ENCODE data around the gene PLEKHG4B.

Gene PLEKHG4B

DNA sequence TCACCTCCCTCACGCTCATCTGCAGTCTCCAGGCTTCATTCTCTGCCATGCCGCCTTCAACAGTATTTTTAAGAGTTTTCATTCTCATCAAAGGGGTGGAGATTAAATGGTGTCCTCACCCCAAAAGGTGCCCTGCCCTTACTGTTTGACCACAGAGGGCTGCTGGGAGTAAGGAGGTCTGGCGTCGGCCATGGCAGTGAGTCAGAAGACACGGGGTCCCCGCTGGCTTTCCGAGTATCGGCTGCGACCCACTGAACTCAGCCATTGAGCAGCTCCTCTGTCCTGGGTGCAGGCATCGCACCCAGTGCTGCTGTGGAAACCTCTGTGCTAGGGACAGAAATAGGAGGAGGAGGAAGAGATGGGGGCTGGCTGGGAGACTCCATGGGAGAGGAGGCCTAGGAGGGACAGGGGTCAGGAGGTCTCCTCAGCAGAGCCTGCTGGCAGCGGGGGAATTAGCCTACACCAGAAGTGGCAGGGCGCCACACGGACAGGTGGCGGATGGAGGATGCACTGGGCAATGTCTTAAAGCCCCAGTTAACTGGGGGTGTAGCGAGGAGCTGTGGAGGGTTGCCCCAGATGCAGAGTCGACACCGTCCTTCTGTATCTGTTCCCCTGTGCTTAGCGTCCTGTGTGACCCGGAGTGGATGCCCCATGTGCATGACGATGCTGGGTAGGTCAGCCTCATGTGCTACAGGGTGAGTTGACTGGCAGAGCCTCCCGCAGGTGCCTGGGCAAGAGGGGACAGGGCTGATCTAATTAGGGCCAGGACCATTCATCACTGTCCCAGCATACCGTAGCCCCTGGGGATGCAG is 15.4 kb upstream of the PLEKHG4B start:
- no peak for DNase-seq

DNA sequence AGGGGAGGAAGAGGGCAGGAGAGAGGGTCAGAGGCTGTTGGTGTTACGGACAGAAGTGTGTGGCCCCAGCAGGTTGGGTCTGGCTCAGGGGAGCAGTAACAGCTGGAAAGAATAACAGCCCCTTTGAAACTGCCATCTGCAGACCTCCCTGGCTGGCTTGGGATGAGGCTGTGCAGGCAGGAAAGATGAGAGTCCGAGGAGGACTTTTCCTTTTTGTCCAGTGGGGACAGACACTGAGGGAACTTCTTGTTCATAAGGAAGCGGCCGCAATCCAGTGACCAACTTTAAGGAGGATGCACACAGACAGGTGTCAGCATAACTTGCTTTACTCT is 14.8 kb upstream of the PLEKHG4B start:
- no peak for DNase-seq

DNA sequence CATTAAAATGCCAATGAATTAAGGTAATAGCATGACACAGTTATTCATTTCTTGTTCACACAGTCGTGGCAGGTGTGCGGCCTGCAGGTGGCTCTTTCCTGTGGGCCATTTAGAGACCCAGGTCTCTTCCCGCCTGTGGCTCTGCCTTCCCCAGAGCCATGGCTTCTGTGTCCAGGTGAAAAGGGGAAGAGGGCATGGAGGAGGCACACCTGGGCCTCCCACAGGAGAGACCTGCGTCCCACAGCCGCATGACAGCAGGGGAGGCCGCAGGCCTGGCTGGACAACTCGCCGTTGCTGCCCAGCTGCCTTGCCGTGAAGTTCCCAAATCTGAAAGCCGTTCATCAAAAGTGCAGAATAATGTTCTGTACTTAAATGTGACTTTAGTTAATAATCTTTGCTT is 14.4 kb upstream of the PLEKHG4B start:
- no peak for DNase-seq

DNA sequence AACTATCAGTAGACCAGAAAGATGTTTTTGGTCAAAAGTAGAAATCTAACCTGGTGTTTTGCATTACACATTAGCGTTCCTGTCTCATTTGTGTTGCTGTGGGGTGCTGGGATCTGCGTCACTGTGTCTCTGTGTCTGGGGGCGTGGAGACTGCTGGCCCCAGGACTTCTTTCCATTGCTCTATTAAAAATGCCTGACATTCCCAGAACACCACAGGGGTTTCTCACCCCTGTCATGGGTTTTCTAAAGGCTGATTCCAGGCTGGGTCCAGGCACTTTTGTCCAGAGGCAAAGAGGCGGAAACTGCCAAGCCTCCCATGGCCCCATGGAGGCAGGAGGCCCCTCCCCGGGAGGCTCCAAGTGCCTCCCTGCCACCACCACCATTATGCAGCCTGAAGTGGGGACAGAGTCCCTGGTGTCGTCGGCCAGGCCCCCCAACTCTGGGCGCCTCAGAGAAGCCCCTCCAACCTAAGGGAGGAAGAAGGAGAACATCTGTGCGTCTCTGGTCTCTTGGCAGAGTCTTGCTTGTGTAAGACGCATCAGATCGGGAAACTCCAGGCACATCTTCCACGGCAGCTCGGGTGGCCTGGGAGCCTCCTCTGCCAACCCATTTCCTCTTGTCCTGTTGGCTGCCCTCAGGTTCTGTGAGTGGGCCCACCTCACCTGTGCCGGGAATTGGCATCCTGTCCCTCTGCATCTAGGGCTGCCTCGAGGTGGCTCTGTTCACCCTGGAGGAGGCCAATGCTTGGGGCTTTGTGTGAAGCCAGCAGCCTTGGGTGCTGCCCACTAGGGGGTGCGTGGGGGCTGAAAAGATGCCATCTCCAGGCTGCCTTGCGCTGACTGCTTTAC is 13.8 kb upstream of the PLEKHG4B start:
- peak; percentile 54 for DNase-seq

DNA sequence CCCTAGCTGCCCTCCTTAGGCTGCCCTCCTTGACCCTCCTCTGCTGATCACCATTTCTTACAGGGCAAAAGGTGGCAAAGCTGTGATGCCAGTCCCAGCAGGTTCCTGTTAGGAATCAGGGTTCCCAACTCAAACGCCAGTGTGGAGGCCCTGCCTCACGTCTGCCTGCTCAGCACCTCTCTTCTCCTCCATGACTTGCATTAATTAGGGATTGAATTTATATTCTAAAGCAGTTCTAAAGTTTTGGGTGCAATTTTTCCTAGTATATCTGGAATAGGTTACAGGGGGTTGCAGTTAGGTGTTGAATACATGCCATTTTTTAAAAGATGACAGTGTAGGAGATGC is 13.2 kb upstream of the PLEKHG4B start:
- DNase-seq = no peak

DNA sequence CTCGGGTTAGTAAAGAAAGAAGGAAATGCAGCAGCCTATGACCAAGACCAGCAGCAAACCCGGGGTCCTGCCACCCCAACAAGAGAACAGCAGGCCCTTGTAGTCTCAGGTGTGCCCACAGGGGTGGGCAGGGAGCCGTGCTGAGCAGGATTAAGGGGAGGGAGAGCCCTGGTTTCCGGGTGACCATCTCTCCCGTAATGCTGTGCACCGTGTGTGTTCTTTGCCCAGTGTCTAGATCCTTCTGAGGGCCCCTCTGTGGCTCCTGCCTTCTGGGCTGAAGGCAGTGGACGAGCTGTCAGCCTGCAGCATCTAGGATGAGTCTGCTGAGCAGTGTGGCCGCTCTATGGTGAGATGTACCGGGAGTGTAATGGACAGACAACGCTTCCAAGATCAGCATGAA is 12.7 kb upstream of the PLEKHG4B start:
- DNase-seq = no peak

DNA sequence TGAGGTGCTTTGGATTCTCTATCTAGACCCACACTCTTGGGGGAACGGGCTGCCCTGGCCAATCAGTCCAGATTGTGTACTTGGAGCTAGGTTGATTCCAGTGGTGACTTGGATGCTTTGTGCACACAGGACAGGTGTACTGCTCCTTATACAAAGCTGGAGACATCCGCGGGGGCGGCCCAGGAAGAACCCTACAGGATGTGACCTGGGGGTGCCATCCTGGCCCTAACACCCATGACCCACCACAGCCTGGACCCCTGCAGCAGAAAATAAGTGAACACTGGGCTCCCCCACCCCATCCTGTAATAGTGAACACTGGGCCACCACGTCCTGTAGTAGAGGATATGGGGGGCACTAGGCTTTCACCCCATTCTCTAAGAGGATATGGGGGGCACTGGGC is 12.1 kb upstream of the PLEKHG4B start:
- no peak for DNase-seq

DNA sequence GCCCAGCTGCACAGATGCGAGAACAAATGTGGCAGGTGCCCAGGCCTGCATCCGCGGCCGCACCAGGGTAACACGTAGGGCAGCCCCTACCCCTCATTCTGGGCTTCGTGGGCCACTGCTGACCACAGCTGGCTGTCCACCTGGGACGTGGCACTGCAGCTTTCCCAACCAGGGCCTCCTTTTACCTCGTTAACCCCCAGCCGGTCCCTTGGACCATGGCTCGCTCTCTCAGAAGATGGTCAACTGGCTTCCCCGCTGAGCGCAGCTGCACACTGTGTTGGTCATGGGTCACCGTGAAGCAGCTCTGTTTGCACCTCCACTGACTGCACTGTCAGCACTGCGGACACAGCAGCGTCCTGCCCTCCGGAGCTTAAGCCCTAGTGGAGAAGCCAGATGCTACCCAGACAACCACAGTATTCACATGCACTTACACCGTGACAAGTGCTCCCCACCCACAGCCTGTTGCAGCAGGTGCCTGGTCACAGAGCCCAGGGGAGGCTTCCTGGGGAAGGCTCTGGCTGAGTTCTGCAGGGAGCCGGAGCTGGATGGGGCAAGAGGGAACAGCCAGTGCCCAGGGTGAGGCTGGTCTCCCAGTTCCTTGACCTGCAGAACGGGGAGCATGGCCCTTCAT is 10.5 kb upstream of the PLEKHG4B start:
- no peak for DNase-seq

DNA sequence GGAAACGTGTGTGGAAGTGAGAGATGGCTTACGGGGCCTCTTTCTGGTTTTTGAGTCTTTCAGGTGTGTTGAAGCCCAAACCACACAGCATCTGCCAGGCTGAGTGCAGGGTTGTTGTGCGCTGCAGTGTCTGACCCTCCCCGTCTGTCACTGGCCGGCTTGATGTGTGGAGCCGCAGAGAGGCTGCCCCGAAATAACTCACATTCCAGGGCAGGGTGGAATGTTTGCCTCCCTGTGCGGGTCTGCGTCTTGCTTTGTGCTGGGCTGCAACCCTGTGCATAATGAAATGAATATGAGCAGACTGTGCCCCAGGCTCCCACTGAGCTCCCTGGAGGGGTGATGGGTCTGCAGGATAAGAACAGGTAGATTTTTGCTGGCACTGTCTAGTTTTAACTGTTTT is 9.9 kb upstream of the PLEKHG4B start:
- DNase-seq = no peak

DNA sequence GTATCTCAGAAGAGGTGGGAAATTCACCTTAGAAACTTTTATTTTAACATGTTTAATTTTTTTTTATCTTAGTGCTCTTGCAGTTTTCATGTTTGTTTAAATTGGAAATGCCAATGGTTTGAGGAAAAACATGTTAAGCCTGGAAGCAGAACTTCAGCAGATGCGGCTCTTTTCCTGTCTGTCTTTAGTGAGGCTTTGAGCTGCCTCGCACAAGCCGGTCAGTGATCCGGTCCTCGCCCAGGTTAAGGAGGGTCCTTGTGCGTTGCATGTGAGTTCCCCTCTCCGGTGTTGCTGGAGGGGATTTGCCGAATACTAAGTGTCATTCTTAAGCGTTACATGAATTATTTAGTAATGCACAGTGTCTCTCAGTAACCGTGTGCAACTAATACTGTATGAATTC is 9.4 kb upstream of the PLEKHG4B start:
- no peak for DNase-seq

DNA sequence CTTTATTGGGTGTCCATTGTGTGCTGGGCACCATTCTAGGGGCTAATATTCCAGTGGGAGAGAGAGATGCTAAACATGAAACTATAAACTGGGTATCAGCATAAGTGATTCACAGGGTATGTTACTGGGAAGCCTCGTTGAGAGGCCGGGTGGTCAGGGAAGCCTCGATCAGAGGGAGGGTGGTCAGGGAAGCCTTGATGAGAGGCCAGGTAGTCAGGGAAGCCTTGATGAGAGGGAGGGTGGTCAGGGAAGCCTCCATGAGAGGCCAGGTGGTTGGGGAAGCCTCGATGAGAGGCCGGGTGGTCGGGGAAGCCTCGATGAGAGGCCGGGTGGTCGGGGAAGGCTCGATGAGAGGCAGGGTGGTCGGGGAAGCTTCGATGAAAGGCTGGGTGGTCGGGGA is 8.9 kb upstream of the PLEKHG4B start:
- no peak for DNase-seq

DNA sequence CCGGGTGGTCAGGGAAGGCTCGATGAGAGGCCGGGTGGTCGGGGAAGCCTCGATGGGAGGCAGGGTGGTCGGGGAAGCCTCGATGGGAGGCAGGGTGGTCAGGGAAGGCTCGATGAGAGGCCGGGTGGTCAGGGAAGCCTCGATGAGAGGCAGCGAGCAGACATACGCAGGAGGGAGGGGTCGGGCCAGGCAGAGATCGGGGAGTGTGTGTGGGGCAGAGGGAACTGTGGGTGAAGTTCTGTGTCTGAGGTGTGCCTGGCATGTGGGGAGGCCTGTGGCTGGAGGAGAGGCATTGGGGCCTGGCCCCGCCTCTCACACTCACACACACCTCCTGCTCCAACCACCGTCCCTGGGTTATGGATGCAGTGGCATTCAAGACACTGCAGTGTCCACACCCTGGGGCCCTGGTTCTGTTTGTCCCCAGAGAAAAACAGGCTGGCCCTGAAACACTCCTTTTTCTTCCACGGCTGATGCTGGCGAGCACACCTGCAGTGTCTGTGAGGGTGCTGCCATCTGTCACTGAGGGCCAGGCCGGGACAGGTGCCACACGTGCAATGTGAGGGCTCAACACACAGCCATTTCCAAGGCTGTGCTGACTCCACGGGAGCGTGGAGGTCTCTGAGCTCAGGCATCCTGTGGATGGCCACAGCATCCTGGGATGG is 6.5 kb upstream of the PLEKHG4B start:
- no peak for DNase-seq

DNA sequence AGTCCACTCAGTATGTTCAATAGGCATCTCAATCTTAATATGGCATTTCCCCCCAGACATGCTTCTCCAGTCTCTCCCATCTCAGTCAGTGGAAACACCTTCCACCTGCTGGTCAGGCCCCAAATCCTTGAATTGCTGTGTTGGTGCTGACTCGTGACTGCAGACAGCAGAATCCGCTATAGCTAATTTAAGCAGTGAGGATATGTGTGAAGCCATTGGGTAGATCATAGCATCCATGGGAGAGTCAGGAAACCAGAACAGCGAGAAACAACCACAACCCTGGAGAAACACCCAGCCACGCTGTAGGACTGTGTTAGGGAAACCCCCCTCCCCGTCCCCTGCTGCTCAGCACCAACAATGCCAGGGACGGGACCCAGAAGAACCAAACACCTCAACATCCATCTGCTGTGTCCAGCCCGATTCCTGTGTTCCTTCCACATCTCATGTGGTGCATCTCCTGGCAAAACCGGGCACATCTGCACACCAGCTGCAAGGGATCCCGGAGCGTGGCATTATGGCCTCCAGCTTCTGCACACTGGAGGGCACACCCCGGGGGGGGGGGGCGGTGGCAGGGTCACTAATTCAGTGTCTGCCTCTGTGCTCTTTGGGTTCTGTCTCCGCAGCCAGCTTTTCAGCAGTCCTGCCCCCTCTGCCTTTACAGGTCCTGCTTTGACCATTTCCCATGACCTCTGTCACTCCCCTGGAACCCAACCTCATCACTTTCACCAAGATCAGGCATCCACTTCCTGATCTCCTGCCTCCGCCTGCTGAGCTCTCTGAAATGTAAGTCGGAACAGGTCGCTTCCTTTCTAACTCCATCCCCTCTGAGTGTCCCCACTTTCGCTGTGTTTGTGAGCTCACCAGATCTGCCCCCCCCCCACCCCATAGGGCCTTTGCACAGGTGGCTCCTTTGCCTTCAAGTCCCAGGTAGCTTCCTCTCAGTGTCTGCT is 2.4 kb upstream of the PLEKHG4B start:
- no peak for DNase-seq

DNA sequence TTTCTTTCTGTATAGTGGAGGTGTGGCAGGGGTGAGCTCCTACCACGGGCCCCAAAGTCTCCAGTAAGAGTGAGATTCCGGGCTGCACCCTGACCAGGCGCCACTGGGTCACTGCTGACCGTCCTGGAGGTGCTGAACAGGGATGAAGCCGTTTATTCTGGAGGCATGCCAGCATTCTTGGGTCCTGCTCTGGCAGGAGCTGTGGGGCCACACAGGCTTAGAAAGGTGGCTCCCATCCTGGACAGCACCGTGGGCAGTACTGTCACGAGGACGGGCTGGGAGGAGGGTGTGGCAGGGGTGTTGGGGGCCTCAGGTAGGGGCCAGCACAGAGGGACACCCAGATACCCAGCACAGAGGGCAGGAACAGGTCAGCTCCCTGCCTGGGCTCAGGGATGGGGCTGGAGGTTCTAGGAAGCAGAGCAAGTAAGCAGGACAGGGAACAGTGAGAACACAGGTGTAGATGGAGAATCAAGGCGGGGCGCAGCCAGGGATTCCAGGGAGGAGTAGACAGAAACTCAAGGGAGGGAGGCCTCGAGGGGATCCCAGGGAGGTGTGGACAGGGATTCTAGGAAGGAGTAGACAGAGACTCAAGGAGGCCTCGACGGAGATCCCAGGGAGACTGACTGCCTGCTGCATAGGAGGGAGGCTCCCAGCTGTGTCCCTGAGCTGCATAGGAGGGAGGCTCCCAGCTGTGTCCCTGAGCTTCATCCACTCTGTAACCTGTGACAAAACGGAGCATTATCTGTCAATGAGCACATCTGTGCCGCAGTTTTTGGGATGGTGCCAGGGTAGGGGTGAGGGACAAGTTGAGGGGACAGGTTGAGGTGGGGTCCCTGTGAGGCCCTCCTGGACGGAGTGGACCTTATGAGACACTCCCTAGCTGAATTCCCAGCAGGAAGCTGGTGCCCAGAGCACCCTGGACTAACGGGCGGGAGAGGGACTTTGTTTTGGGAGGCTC is 1.1 kb upstream of the PLEKHG4B start:
- DNase-seq = no peak

DNA sequence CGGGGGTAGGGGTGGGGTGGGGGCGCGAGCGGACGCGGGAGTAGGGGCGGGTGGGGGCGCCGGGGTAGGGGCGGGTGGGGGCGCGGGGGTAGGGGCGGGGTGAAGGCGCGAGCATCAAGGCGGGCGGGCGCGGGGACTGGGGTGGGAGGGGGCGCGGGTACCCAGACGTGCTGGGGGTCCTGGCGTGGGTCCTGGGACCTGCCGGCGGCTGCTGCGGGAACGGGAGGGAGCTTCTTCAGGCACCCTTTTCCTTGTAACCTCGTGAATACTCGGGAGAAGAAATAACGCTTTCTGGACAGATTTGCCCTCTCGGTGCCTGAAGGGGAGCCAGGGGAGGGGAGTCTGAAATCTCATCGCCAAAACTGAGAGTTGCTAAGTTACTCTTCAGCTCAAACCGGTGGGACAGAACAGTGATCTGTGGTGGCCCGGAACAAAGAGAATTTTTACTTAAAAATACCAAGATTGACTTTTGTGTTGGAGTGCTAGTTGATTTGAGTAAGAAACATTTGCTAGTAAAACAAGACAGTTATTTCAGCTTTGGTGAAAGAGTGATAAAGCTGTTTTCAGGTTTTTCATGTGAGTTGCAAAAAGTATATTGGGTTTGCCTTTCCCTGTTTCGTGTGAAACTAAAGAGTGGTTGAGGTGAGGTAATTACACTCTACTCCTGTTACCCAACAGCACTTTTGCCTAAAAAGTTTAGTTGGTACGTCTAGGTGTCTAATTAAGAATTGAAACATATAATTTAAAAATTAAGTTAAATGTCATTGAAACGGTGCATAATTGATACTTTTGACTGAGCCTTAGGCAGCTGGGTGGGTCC is 643 bp downstream of the PLEKHG4B start:
- DNase-seq = no peak

DNA sequence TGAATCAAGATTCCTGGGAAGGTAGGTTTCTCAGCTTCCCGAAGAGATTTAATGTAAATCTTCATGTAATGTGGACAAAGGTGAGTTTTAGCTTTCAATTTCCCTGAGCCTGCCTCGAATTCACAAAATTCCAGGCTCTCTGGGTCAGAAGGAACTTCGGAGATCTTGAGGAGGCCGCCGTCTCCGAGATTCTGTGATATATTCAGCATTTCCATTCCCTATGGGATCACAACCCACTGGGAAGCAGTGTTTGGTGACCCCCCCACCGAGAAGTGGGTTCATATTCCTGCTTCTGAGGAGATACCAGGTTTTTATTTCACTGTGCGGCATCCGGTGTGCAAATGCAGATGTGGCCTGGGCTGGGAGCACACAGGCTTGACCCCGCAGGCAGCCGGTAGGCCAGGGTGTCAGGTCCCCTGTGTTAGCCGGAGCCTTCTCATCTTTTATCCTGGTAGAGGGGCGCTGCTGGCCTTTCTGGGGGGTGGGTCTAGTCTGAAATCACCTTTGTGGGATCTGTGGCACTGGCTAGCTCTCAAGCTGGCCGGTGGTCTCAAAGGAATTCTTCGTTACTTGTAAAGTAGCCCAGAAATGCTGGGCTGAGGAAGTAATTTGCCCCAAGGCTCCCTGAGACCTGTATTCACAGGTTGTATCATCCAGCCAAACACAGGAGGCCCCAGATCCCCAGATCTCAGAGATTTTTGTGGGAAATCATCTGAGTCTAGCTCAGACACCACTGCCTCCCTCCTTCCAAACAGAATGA is 1.4 kb downstream of the PLEKHG4B start:
- no peak for DNase-seq

DNA sequence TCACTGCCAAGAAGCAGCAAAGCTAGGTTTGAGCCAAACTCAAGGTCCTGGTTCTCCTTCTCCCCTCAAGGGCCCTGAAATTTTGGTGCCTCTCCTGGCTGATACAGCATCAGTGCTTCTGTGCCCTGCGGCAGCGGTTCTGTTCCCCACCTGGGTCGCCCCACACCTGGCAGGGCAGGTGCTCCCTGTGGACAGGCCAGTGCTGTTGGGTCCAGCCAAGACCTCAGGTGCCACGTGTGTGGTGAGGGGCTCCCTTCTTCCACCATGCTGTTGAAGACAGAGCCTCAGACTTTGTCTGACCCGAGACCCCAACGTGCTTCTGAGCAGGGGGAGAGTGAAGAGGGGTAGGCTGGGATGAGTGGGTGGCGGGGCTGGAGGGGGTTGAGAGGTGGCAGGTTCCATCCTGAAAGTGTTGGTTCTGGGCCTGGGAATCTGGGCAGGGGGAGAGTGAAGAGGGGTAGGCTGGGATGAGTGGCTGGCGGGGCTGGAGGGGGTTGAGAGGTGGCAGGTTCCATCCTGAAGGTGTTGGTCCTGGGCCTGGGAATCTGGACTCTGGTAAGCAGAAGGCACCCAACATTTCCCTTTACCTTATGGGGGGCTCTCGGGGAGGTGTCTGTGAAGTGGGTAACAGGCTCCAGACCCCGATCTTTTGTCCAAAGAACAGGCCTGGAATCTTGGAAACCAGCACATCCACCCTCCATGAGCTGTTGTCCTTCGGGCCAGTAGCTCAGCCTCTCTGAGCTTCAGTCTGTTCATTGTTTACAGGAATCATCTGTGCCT is 2.3 kb downstream of the PLEKHG4B start:
- no peak for DNase-seq

DNA sequence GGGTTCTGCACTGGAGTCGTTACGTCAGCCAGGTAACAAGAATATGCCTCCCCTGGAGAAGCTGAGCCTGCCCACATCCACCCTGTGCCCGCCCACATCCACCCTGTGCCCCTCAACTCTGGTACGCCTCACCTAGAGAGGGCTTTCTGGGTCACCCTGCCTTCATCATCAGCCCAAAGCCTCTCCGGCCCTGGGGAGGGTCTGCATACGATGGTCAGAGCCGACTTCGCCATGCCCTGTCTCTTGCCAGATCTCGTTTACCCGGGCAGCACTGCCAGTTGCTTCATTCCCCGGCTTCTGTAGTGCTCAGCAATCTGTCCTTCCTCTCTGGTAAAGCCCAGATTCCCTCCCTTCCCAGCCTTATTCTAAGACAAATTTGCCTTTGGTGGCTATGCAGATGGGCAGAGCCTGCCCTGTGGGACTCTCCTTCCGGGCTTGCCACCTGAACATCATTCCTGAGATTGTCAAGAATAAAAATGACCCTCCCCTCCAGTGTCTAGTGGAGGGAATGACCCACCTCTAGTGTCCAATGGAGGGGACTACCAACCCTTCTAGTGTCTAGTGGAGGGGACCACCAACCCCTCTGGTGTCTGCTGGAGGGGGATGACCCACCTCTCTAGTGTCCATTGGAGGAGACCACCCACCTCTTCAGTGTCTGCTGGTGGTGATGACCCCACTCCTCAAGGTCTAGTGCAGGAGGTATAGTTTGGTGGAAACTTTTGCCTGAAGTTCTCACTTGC is 3.4 kb downstream of the PLEKHG4B start:
- no peak for DNase-seq
